SKM-1 treated with dmso at 0.1 percent for 144 hours (cell line): ENCODE results near the gene FAM174B.

Source experiments
- DNase-seq: peaks from one replicate; lab custom pipeline; 2025; ENCODE audit not compliant: unreplicated experiment; lab: John Stamatoyannopoulos, UW

FAM174B gene

GRCh38 chr15:92643849-92644815 lies 11.4 kb downstream of the FAM174B start:
- DNase-seq, result no peak

GRCh38 chr15:92638709-92639365 lies 16.7 kb downstream of the FAM174B start:
- no peak for DNase-seq

GRCh38 chr15:92638291-92638708 lies 17.3 kb downstream of the FAM174B start:
- no peak for DNase-seq

- DNase-seq, result no peak
These were observed 17.9 kb downstream of the FAM174B start for GRCh38 chr15:92637626-92638025.

- no peak for DNase-seq
These were observed 18.6 kb downstream of the FAM174B start for GRCh38 chr15:92636908-92637481.

- no peak for DNase-seq
These were observed 19.1 kb downstream of the FAM174B start for GRCh38 chr15:92636401-92636907.

- DNase-seq, result no peak
These were observed 20.8 kb downstream of the FAM174B start for GRCh38 chr15:92634671-92635201.

- no peak for DNase-seq
These were observed 21.5 kb downstream of the FAM174B start for GRCh38 chr15:92634060-92634459.

GRCh38 chr15:92633418-92633817 lies 22.2 kb downstream of the FAM174B start:
- DNase-seq, result no peak

GRCh38 chr15:92633001-92633400 lies 22.6 kb downstream of the FAM174B start:
- no peak for DNase-seq

- no peak for DNase-seq
These were observed 23.9 kb downstream of the FAM174B start for GRCh38 chr15:92631721-92632120.

- no peak for DNase-seq
These were observed 25.5 kb downstream of the FAM174B start for GRCh38 chr15:92629975-92630626.

- no peak for DNase-seq
These were observed 26.1 kb downstream of the FAM174B start for GRCh38 chr15:92629276-92629974.

GRCh38 chr15:92627014-92627413 lies 28.6 kb downstream of the FAM174B start:
- DNase-seq, result no peak

- no peak for DNase-seq
These were observed 30.2 kb downstream of the FAM174B start for GRCh38 chr15:92625251-92625980.

- DNase-seq, result no peak
These were observed 31.1 kb downstream of the FAM174B start for GRCh38 chr15:92624401-92624991.

- no peak for DNase-seq
These were observed 32.1 kb downstream of the FAM174B start for GRCh38 chr15:92623435-92623834.

GRCh38 chr15:92621972-92622533 lies 33.5 kb downstream of the FAM174B start:
- DNase-seq, result no peak

GRCh38 chr15:92620991-92621390 lies 34.6 kb downstream of the FAM174B start:
- no peak for DNase-seq
